ENCODE data around the gene TREML2. TPM values are rescaled to one million over a fixed set of nuclear protein-coding genes. Genes with fewer than 3 reads are reported as not detected.
"Not testable (repeated sequence)": the region's sequence is repeated elsewhere in the genome, so short reads cannot be mapped to it uniquely, and the experiment has no call there.

Gene TREML2
- total RNA-seq, 1 experiment from 2014 or later = not detected

DNA sequence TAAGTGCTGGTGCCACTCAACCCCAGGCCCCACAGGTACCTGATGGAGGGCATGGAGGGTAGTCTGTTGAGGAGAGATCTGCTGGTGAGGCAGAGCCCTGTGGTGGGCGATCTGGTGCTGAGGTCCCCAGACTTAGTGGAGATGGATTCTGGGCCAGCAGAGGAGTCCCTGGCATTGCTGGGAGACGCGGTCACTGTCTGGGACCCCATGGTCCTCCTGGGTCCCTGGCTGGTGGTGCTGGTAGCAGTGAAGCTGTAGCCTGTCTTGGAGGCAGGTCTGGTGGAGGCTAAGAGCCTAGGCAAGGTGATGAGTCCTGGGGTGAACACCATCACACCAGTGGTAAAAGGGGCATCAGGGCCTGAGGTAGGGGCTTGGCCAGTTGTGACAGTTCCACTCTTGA is 6.6 kb downstream of the TREML2 start:
- no peak for DNase-seq (ENCODE audit: low read depth in 1 of 2, low spot score in 2 of 2)
- Histone ChIP-seq H3K4me1 (replicated peaks) (no peaks in the 10 kb centered on the region), H3K9me3 (replicated peaks) (0 out of 2 replicates have a peak, but pooled peaks cover 3% of the 10 kb centered on the region), H3K27ac (no peak overlapping the region), H3K27me3 (replicated peaks) (peaks cover 5% of the 10 kb centered on the region), H3K36me3 (no peaks in the 10 kb centered on the region), H3K4me3 (no peak overlapping the region)

DNA sequence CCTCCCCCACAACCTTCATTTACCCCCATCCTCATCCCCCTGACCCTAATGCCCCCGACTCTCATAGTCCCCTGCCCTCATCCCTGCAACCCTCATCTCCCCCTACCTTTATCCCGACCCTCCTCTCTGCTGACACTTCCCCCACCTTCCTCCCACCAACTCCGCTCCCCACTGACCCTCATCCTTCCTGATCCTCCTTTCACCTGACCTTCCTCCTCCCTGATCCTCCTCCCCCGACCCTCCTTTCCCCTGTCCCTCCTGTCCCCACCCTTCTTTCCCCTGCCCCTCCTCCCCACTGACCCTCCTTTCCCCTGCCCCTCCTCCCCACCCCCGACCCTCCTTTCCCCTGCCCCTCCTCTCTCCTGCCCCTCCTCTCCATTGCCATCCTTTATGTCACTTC is 7.1 kb downstream of the TREML2 start:
- no peaks in the 10 kb centered on the region for H3K36me3 ChIP-seq

DNA sequence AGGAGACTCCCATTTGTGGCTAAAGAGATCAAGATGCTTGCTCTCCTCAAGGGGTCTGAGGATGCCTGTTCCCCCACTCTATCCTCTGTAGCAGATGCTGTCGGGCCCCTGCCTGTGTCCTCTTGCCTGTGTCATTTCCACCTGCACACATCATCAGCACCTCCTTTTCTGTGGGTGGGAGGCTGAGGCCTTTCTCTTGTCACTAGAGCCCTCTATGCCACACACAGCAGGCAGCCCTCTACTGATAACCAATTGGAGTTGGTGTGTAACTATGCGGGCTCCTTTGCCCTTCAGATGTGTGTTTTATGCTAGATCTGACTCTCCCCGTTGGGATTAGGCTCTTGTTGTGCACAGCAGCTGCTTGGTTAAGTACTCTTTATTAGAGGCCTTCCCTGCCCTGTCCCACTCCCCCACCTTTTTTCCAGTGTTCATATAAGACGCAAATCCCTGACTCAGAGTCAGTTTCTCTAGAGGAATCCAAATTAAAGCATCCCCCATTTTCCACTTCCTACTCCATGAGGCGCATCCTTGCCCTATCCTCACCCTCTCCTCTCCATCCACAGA is 7.7 kb downstream of the TREML2 start:
- no peaks in the 10 kb centered on the region for H3K4me1 ChIP-seq (replicated peaks)
- no peak for DNase-seq (ENCODE audit: low read depth in 1 of 2, low spot score in 2 of 2)
- H3K9me3 ChIP-seq (replicated peaks) = 0 out of 2 replicates have a peak, but pooled peaks cover 3% of the 10 kb centered on the region
- H3K27me3 ChIP-seq (replicated peaks) = peaks cover 5% of the 10 kb centered on the region
- H3K36me3 ChIP-seq = no peaks in the 10 kb centered on the region
- H3K4me3 ChIP-seq = no peak overlapping the region
- no peak overlapping the region for H3K27ac ChIP-seq

More for the DNA sequence above, 7.1 kb downstream of the TREML2 start:
- no peak for DNase-seq (ENCODE audit: low read depth in 1 of 2, low spot score in 2 of 2)
- Histone ChIP-seq H3K4me3 (no peak overlapping the region), H3K9me3 (replicated peaks) (0 out of 2 replicates have a peak, but pooled peaks cover 3% of the 10 kb centered on the region), H3K27ac (no peak overlapping the region), H3K4me1 (replicated peaks) (no peaks in the 10 kb centered on the region), H3K27me3 (replicated peaks) (peaks cover 5% of the 10 kb centered on the region)

DNA sequence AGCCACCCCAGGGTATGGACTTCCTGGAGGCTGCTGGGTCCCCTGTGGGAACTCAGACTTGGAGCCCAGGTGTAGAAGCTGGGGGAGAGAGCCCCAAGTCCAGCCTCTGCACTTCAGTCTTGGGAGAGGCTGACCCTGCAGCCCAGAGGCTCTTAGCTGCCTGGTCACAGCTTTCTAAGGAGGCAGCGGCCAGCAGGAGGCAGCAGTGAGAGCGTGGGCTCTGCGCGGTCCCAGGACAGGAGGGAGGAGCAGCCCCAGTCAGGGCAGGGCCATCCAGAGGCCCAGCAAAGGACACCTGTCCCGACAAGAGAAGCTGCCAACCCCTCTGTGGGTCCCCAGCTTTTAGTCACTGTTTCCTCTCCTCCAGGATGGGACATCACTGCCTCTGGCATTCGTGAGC is 9.4 kb downstream of the TREML2 start:
- no peak for DNase-seq (ENCODE audit: low read depth in 1 of 2, low spot score in 2 of 2)
- Histone ChIP-seq H3K9me3 (replicated peaks) (0 out of 2 replicates have a peak, but pooled peaks cover 3% of the 10 kb centered on the region), H3K27me3 (replicated peaks) (peaks cover 5% of the 10 kb centered on the region), H3K27ac (no peak overlapping the region), H3K36me3 (no peaks in the 10 kb centered on the region), H3K4me3 (no peak overlapping the region), H3K4me1 (replicated peaks) (no peaks in the 10 kb centered on the region)

DNA sequence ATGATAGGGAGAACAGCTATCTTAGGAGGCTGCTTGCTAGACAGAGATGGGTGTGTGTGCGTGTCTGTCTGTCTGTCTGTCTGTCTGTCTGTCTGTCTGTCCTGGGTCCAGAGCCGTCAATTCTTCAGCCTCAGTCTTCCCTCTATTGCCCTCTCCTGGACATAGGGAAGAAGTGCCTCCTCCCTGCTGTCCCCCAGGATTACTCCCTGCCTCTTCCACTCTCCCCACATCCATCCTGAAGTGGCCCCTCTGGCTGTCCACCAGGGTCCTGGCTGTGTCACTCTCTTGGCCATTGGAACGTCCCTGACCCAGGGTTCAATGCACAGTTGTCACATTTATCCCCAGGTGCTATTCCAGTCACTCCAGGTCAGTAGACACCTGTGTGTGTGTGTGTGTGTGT is 10.2 kb downstream of the TREML2 start:
- Histone ChIP-seq H3K4me1 (replicated peaks) (no peaks in the 10 kb centered on the region), H3K27me3 (replicated peaks) (peaks cover 7% of the 10 kb centered on the region; the same call in 1 of the 2 replicates), H3K9me3 (replicated peaks) (0 out of 2 replicates have a peak, but pooled peaks cover 3% of the 10 kb centered on the region), H3K4me3 (no peak overlapping the region), H3K36me3 (no peaks in the 10 kb centered on the region), H3K27ac (no peak overlapping the region)
- no peak for DNase-seq (ENCODE audit: low read depth in 1 of 2, low spot score in 2 of 2)

DNA sequence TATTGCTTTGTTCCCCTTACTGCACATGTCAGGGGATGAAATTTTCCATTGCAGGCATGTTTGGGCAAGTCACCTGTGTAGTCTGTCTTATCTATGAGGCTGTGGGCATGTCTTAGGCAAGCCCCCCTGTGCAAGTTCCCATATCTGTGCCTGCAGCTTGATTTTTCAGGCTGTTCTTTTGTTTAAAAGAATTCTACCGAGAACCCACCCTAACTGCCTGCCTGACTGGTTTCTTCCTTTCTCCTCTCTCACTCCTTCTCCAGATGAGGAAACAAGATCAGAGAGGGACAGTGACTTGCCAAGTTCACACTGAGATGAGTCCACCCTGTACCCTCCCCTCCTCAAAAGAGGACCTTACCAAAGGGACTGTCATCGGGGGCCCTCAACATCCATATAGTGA is 11.0 kb downstream of the TREML2 start:
- no peak overlapping the region for H3K4me3 ChIP-seq
- H3K36me3 ChIP-seq = no peaks in the 10 kb centered on the region
- H3K4me1 ChIP-seq (replicated peaks) = no peaks in the 10 kb centered on the region
- H3K27ac ChIP-seq = no peak overlapping the region
- H3K9me3 ChIP-seq (replicated peaks) = 0 out of 2 replicates have a peak, but pooled peaks cover 3% of the 10 kb centered on the region
- H3K27me3 ChIP-seq (replicated peaks) = 0 out of 2 replicates have a peak, but pooled peaks cover 7% of the 10 kb centered on the region
- DNase-seq (ENCODE audit: low read depth in 1 of 2, low spot score in 2 of 2) = no peak

DNA sequence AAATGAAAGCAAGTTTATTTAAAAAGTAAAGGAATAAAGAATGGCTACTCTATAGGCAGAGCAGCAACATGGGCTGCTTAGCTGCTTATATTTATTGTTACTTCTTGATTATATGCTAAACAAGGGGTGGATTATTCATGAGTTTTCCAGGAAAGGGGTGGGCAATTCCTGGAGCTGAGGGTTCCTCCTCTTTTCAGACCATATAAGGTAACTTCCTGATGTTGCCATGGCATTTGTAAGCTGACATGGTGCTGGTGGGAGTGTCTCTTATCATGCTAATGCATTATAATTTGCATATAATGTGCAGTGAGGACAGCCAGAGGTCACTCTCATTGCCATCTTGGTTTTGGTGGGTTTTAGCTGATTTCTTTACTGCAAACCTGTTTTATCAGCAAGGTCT is 11.9 kb downstream of the TREML2 start:
- H3K4me3 ChIP-seq; H3K36me3 ChIP-seq; H3K27ac ChIP-seq; H3K27me3 ChIP-seq (replicated peaks); DNase-seq (ENCODE audit: low read depth in 1 of 2, low spot score in 2 of 2); H3K4me1 ChIP-seq (replicated peaks); H3K9me3 ChIP-seq (replicated peaks): not testable (repeated sequence)

DNA sequence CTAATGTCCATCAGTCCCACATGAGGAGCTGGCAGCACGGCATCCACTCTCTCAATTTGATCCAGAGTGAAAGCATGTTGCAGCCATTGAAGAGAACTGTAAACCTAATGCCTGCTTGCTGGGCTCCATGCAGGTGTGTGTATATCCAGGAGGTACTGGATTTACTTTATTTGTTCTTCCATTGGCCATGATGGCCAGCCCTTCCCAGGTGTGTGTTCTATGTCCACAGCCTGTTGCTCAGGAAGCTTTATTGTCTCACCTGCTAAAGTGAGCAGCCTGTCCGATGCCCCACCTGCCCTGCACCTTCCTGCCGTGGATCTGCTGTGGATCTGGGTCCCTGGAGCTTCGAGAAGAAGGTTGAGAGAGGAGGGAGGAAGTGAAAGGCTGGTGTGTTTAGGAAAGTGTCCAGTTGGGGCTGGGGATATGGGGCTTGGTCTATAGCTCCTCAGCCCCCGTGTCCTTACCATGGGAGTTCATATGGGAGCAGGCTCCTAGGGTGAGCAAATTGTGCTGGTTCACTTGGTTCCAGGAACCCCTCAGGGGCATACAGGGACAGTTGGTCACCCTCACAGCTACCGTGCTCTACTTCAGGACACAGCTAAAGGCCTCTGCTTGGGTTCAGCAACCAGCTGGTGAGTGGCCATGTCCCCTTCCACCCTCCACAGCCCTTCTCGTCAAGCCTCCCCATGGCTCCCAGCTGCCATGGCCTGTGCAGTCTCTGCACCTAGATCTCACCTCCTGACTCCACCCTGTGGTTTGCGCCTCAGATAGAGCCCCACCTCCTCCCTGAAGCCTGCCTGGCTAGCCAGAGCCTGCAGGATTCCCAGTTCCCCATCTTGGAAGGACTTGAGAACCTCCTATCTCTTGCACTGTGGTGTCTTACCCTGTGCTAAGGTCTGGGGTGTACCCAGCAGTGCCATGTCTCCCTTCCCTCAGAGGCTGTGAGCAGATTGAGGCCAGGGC is 12.7 kb downstream of the TREML2 start:
- Histone ChIP-seq H3K27ac (no peak overlapping the region), H3K4me3 (no peak overlapping the region), H3K9me3 (replicated peaks) (0 out of 2 replicates have a peak, but pooled peaks cover 3% of the 10 kb centered on the region), H3K27me3 (replicated peaks) (peaks cover 12% of the 10 kb centered on the region; the same call in 1 of the 2 replicates), H3K36me3 (no peaks in the 10 kb centered on the region), H3K4me1 (replicated peaks) (no peaks in the 10 kb centered on the region)
- no peak for DNase-seq (ENCODE audit: low read depth in 1 of 2, low spot score in 2 of 2)

DNA sequence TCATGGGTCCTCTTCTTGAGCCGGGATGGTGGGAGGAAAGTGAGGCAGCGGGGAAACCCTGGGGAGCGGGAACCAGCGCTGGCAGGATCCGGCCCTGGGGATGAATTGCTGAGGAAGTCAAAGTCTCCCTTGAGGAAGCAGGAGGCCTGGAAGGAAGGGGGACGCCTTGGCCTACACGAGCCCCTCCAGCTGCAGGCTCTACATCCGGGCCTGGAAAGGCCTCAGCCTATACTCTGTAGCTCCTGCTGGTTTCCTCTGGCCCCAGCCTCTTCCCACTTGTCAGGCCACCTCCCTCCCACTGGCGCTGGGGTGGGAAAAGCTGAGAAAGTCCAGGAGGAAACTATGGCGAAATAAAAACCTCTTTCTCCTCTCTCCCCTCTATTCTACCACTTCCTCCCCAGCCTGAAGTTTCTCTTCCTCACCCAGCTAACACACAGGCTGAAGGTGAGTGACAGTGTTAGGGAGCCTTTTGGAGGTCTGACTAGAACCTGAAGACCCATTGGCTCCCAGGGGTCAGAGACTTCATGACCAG is 14.9 kb downstream of the TREML2 start:
- H3K9me3 ChIP-seq (replicated peaks) = 0 out of 2 replicates have a peak, but pooled peaks cover 3% of the 10 kb centered on the region
- H3K4me1 ChIP-seq (replicated peaks) = no peaks in the 10 kb centered on the region
- H3K27me3 ChIP-seq (replicated peaks) = peaks cover 12% of the 10 kb centered on the region; the same call in 1 of the 2 replicates
- no peak for DNase-seq (ENCODE audit: low read depth in 1 of 2, low spot score in 2 of 2)
- H3K36me3 ChIP-seq = no peaks in the 10 kb centered on the region
- no peak overlapping the region for H3K4me3 ChIP-seq
- H3K27ac ChIP-seq = no peak overlapping the region

DNA sequence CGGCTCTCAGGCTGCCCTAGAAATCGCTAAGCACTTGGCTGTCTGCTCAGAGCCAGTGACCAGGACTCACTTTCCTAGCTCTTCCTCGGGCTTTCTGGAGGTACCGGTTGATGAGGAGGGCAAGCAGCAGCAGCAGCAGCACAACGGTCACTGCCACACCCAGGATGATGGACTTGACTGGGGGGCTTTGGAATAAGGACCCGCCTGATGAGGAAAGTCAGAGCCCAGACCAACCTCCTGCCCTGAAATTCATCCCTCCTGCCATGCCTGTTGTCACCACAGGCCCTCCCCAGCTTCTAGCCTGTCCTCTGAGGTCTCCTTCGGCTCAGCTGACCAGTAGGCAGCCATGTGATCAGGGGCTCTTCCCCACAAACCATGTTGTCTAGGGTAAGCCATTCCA is 16.2 kb downstream of the TREML2 start:
- no peak for DNase-seq (ENCODE audit: low read depth in 1 of 2, low spot score in 2 of 2)
- Histone ChIP-seq H3K9me3 (replicated peaks) (no peaks in the 10 kb centered on the region), H3K36me3 (no peaks in the 10 kb centered on the region), H3K27ac (no peak overlapping the region), H3K27me3 (replicated peaks) (peaks cover 12% of the 10 kb centered on the region; the same call in 1 of the 2 replicates), H3K4me3 (no peak overlapping the region), H3K4me1 (replicated peaks) (no peaks in the 10 kb centered on the region)

DNA sequence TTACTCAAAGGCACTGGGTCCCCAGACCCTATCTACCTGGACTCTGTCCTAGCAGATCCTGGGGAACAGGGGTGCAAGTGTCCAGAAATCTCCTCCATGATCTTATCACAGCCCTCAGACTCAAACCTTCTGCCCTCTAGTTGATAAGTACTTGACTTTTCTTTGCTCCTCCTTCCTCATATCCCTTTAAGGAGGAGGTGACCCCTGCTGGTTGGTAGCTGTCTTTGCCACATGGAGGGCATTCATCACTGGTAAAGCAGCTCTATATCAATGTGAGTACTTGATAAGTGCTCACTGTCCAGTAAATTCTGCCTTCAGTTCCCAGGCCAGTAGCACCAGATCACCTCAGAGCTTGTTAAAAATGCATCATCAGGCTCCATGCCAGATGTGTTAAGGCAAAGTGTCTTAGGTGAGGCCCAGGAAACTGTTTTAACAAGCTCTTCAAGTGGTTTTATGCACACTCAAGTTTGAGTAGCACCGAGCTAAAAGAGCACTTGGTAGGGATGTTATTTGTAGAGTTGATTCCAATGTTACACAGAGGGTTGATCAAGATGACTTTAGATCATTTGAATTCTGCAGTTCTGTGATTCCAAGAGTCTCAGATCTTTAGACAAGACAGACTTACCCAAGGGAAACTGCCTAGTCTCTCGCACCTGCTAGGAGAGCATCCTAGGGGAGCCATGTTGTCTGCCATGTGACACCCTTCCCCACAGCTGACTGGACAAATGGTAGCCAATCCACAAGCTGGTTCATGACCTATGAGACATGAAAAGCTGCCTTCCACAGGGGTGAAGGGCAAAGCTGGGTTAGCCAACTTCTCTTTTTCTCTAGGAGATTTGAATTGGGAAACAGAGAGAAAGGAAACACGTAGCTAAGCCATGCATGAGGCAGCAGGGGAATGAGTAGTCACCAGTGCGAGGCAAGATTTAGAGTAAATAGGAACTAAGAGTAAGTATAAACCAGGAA is 18.6 kb downstream of the TREML2 start:
- Histone ChIP-seq H3K27me3 (replicated peaks) (peaks cover 12% of the 10 kb centered on the region; the same call in 1 of the 2 replicates), H3K36me3 (no peaks in the 10 kb centered on the region), H3K4me3 (no peak overlapping the region), H3K9me3 (replicated peaks) (no peaks in the 10 kb centered on the region), H3K4me1 (replicated peaks) (no peaks in the 10 kb centered on the region), H3K27ac (no peak overlapping the region)
- DNase-seq (ENCODE audit: low read depth in 1 of 2, low spot score in 2 of 2) = peak in 1 of 2 experiments; percentile 20

DNA sequence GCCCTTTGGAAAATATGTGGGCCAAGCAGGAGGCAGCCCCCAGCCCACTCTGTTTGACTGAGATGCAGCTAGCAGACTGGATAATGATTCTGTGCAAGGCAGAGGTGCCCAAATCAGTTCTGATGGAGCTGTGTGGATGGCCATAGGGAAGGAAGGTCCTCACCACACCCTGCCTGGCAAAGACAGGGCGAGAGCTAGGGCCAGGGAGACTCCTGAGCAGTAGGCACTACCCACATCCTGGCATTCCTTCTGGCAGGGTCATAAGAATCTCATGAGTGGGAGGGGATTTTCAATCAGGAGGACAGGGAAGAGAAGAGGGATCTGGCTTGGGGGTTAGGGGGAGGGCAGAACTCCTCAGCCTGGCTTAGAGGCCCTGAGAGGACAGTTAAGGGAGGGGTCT is 19.4 kb downstream of the TREML2 start:
- no peak overlapping the region for H3K4me3 ChIP-seq
- no peaks in the 10 kb centered on the region for H3K9me3 ChIP-seq (replicated peaks)
- no peak overlapping the region for H3K27ac ChIP-seq
- H3K4me1 ChIP-seq (replicated peaks) = no peaks in the 10 kb centered on the region
- H3K36me3 ChIP-seq = no peaks in the 10 kb centered on the region
- DNase-seq (ENCODE audit: low read depth in 1 of 2, low spot score in 2 of 2) = no peak
- H3K27me3 ChIP-seq (replicated peaks) = peaks cover 7% of the 10 kb centered on the region; the same call in 1 of the 2 replicates

DNA sequence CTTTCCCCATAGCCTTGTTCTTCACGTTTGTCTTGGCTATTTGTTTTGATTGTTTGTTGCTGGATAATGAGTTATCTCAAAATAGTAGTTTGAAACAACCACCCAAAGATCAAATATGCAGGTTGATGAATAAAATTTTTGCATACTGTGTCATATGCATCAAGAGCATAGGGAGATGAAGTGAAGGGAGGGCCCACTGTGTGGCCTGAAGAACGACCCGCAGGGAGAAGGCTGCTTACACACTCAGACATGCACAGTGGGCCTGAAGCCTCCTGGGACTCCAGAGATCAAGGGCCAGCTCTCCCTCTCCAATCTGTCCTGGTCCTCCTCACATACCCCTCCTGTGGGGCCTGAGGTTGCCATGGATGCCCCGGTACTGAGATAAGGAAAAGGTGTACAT is 21.8 kb downstream of the TREML2 start:
- H3K36me3 ChIP-seq = no peaks in the 10 kb centered on the region
- no peaks in the 10 kb centered on the region for H3K4me1 ChIP-seq (replicated peaks)
- H3K27ac ChIP-seq = no peak overlapping the region
- H3K4me3 ChIP-seq = no peak overlapping the region
- no peak for DNase-seq (ENCODE audit: low read depth in 1 of 2, low spot score in 2 of 2)
- peaks cover 4% of the 10 kb centered on the region; the same call in 1 of the 2 replicates for H3K27me3 ChIP-seq (replicated peaks)
- no peaks in the 10 kb centered on the region for H3K9me3 ChIP-seq (replicated peaks)

Data from SJSA1 (cell line).